MG63 (cell line): ENCODE results near the gene ZNF827. TPM values are rescaled to one million over a fixed set of nuclear protein-coding genes. Genes with fewer than 3 reads are reported as not detected.

Experiments
- DNase-seq: peaks from one replicate; pipeline ENCODE4 v3.0.0-alpha.2; 2020
- H3K27me3 ChIP-seq: fragments of 250-450 bp; sonication (Bioruptor Pico); 2 replicates; pipeline ENCODE4 v1.5.1; 2020; ENCODE audit warnings: mild to moderate bottlenecking, moderate library complexity
- H3K36me3 ChIP-seq: fragments of 250-450 bp; sonication (Bioruptor Pico); 2 replicates; pipeline ENCODE4 v1.5.1; 2020; ENCODE audit warnings: mild to moderate bottlenecking, moderate library complexity
- H3K4me3 ChIP-seq: fragments of 250-450 bp; sonication (Bioruptor Pico); 2 replicates; pipeline ENCODE4 v1.5.1; 2020; ENCODE audit warnings: mild to moderate bottlenecking, moderate library complexity
- H3K9me3 ChIP-seq: fragments of 250-450 bp; sonication (Bioruptor Pico); 2 replicates; pipeline ENCODE4 v1.5.1; 2020; ENCODE audit warnings: mild to moderate bottlenecking, moderate library complexity
- total RNA-seq: library from RNA; depleted of rRNA; stranded (reverse); fragments of >200 nt; shearing (Covaris generic); gene quantifications from 2 replicates; pipeline ENCODE4 v1.2.3, GENCODE V29; 2014; ENCODE audit warnings: low replicate concordance

Gene ZNF827
- total RNA-seq, 1 experiment from 2014 or later, result 0.86 TPM

DNA sequence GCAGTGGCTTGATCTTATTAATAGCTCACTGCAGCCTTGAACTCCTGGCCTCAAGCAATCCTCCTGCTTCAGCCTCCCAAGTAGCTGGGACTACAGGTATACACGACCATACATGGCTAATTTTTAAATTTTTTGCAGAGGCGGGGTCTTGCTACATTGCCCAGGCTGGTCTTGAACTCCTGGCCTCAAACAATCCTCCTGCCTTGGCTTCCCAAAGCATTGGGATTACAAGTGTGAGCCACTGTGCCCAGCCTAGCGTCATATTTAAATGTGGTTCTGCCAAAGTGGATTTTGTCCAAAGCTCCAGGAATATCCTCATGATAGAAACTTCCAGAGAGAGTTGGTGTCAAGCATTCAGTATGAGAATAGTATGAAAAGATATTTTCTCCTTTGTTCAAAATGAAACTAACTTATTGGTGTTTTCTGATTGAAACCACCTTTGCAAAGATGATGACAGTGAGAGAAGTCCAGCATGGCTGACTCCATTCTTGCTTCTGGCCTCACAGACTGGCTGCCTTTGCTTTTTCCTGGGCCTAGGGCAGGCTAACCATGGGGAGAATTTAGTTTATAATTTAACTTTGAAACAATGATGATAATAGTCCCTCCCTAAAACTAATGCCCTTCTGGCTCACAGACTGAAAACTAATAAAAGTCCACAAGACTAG lies 129.6 kb downstream of the ZNF827 start:
- Histone ChIP-seq H3K9me3 (peaks cover 3% of the 10 kb centered on the region), H3K4me3 (no peak overlapping the region), H3K36me3 (peaks cover 3% of the 10 kb centered on the region; the same call in 1 of the 2 replicates), H3K27me3 (no peaks in the 10 kb centered on the region)
- no peak for DNase-seq

DNA sequence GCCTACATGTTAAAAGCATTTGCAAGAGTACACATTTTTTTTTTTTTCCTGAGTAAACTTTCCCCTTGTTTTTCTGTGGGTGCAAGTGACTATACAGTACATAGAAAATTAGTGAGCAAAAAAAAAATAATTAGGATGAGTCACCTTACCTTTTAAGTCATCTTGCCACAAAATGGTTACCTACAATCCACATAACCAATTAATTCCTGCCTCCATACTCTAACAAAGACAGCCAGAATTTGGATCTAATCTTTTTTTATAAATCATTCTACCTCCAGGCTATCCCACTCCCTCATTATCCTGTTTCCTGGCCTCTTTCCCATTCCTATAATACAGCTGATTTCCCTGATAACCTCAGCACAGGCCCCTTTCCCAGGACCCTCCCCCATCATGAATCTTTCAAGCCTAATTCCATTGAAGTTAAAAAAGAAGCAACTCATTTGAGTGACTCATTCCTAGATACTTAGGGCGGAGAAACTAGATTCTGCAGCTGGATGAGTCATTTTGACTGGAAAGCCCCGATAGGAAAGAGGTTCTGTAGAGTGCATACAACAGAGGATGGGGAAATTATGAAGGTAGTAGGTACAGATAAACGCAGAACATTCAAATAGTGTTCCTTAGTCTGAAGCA lies 130.5 kb downstream of the ZNF827 start:
- Histone ChIP-seq H3K36me3 (peaks cover 3% of the 10 kb centered on the region; the same call in 1 of the 2 replicates), H3K27me3 (no peaks in the 10 kb centered on the region), H3K4me3 (no peak overlapping the region), H3K9me3 (peaks cover 3% of the 10 kb centered on the region)
- DNase-seq, result peak; percentile 46

DNA sequence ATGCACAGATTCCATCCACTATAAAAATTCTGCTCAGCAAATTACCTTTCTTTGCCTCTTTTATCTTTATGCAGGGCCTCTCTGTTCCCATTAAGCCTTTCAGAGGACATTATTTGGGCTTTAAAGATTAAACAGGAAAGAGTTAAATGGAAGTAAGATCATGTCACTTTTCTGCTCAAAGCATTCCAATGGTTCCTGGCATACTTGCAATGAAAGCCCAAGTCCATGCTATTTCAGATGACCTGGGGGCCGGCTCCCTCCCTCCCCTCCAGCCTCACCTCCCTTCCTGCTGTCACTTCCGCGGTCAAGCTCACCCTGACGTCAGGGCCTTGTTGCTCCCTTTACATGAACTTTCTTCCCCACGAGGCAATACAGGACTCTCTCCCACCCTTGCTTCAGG lies 133.1 kb downstream of the ZNF827 start:
- Histone ChIP-seq H3K36me3 (peaks cover 3% of the 10 kb centered on the region; the same call in 1 of the 2 replicates), H3K27me3 (no peaks in the 10 kb centered on the region), H3K4me3 (no peak overlapping the region), H3K9me3 (peaks cover 3% of the 10 kb centered on the region)
- no peak for DNase-seq

DNA sequence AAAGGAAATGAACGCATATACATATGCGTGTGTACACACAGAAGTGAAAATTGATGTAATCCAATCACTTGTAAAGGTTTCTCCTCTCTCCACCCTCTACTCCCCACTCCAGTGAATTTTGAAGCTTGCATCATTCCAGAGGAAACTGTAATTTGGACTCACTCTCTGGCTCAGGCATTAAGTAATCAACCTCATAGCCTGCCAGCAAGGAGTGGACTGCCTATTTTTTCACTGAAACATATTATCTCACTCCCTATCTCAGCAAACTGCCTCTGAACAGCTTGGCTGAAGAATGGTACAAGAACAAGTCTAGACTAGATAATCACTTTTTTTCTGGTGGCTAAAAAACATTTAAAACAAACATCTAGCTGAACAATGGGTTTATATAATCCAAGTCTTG lies 134.5 kb downstream of the ZNF827 start:
- peaks cover 3% of the 10 kb centered on the region; the same call in 1 of the 2 replicates for H3K9me3 ChIP-seq
- peaks cover 3% of the 10 kb centered on the region; the same call in 1 of the 2 replicates for H3K36me3 ChIP-seq
- no peak overlapping the region for H3K4me3 ChIP-seq
- no peaks in the 10 kb centered on the region for H3K27me3 ChIP-seq
- peak; percentile 55 for DNase-seq

DNA sequence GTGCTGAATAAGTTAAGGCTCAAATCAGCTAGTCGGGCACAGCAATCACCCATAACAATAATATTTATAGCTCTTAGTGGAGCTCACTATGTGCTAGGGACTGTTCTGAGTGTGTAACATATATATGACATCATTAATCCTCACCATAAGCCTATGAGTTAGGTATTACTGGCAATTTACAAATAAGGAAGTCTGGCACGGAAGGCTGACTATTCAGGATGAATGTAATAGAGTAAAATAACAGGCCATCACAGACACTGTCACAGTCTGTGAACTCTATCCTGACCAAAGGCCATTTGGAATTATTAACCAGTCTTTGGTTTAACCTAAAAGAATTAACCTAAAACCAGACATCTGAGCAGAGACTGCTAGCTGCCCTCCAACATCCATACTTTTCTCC lies 139.4 kb downstream of the ZNF827 start:
- DNase-seq, result no peak
- Histone ChIP-seq H3K4me3 (no peak overlapping the region), H3K36me3 (no peaks in the 10 kb centered on the region), H3K9me3 (no peaks in the 10 kb centered on the region), H3K27me3 (no peaks in the 10 kb centered on the region)

DNA sequence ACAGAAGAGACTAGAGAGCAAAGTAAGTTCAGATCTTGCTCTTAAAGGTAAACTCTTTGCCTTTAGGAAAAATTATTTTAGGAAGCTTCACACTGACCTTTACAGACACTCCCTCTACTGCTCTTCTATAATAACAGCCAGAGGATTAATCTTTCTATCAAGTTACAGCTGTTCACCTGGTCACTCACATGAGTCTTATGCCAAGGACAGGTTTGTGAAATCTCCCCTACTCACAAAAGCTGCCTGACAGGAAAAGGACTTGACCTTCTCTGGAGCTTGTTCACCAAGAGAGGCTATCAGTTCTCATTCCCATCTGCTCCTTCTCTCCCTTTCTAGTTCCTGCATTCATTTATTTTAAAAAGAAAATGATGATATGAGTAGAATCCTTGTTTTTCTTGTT lies 141.3 kb downstream of the ZNF827 start:
- Histone ChIP-seq H3K4me3 (no peak overlapping the region), H3K36me3 (no peaks in the 10 kb centered on the region), H3K9me3 (no peaks in the 10 kb centered on the region), H3K27me3 (no peaks in the 10 kb centered on the region)
- DNase-seq, result no peak

DNA sequence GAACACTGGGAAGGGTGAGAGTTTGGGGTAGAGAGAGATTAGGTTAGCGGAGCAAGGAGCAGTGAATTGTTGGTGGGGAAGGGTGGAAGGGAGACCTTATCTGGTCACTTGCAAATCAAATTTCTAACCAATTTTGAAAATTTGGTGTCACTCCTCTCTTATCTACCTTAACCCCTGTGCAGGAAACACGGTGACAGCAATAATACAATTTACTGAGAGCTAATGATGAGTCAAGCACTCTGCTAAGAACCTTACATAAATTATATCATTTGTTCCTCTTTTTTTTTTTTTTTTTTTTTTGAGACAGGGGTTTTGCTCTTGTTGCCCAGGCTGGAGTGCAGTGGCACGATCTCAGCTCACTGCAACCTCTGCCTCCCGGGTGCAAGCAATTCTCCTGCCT lies 142.3 kb downstream of the ZNF827 start:
- H3K27me3 ChIP-seq, result no peaks in the 10 kb centered on the region
- no peaks in the 10 kb centered on the region for H3K9me3 ChIP-seq
- no peak overlapping the region for H3K4me3 ChIP-seq

DNA sequence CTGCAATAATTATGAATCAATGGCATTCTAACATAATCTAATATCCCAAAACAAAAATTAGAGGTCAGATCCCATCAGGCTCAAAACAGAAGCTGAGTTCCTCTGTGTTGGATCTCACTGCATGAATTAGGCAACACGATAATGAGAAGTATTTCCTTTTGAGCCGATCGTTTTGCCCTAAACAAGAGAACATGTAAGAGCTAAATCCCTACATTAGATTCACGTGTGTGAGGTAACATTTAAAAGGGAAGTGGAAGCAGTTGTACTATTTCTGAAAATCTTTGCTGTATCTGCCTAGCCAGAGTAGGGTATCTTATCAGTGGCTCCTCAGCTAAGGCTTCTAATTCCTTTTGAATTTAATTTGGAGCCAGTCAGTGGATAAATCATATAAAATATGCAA lies 143.1 kb downstream of the ZNF827 start:
- no peaks in the 10 kb centered on the region for H3K27me3 ChIP-seq
- no peak overlapping the region for H3K4me3 ChIP-seq
- no peaks in the 10 kb centered on the region for H3K36me3 ChIP-seq
- no peak for DNase-seq
- no peaks in the 10 kb centered on the region for H3K9me3 ChIP-seq

More for the DNA sequence above, 142.3 kb downstream of the ZNF827 start:
- DNase-seq, result no peak
- H3K36me3 ChIP-seq, result no peaks in the 10 kb centered on the region

DNA sequence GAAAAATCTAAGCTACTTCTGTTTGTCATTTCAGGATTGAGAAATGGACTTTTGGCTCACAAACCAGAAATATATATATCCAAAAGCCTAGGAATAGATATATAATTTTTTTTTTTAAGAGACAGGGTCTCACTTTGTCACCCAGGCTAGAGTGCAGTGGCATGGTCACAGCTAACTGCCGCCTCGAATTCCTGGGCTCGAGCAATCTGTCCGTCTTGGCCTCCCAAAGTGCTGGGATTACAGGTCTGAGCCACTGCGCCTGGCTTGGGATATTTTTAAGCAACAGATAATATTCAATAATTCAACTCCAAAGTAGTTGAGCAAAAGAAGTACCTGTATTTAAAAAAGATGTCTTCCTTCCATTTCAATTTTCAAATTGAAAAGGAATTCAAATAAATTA lies 146.2 kb downstream of the ZNF827 start:
- Histone ChIP-seq H3K4me3 (no peak overlapping the region), H3K27me3 (no peaks in the 10 kb centered on the region), H3K9me3 (no peaks in the 10 kb centered on the region), H3K36me3 (no peaks in the 10 kb centered on the region)
- no peak for DNase-seq

DNA sequence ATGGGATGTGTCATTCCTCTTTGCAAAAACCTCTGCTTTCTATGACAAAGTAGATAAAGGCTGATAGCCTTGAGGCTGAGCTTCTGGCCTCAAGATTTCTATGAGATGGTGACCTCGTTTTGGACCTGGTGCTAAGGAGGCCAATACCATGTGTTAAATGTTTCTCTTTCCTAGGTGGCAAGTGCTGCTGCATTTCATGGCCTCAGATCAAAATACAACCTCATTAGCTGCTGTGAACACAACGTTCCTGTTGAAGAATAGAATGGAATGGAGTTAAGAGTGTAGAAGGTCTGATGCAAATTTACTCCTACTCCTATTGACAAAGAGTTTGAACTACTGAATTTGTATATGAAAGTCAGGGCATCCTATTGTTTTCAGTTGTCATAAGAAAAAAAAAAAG lies 146.6 kb downstream of the ZNF827 start:
- Histone ChIP-seq H3K9me3 (no peaks in the 10 kb centered on the region), H3K4me3 (no peak overlapping the region), H3K27me3 (no peaks in the 10 kb centered on the region), H3K36me3 (no peaks in the 10 kb centered on the region)
- DNase-seq, result no peak

DNA sequence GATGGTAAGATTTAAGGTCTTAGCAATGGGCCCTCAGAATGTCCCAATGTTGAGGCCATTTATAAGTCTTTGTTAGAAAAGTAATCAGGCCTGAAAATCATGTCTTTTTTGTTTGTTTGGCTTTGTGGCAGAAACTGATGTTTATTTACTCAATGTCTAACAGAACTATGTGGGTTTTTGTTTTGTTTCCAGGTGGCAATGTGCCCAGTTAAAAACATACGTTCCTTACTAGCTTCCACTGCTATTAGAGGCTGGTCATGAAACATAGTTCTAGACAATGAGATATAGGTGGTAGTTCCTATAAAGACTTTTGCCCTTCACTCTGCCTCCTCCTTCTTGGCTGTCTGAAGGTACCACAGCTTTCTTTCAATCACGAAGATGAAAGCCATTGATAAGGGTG lies 149.9 kb downstream of the ZNF827 start:
- H3K36me3 ChIP-seq, result no peaks in the 10 kb centered on the region
- H3K9me3 ChIP-seq, result no peaks in the 10 kb centered on the region
- no peak overlapping the region for H3K4me3 ChIP-seq
- H3K27me3 ChIP-seq, result no peaks in the 10 kb centered on the region
- no peak for DNase-seq

DNA sequence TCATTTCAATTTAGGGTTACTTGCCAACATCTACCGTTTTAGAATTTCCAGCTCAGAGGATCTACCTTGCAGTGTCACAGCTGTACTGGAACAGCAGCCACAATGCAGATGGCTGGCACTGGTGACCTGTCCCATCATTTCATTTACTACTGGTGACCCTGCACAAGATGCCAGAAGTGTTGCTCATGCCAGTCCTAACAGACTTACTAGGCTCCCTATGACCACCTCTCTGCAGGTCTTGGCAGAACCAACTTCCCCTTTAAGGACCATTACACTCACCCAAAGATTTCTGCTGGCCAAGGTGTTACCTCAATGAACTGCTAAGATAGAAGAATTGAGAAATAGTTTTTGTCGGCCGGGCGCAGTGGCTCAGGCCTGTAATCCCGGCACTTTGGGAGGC lies 151.8 kb downstream of the ZNF827 start:
- DNase-seq, result no peak
- no peaks in the 10 kb centered on the region for H3K36me3 ChIP-seq
- no peaks in the 10 kb centered on the region for H3K27me3 ChIP-seq
- no peaks in the 10 kb centered on the region for H3K9me3 ChIP-seq
- H3K4me3 ChIP-seq, result no peak overlapping the region

DNA sequence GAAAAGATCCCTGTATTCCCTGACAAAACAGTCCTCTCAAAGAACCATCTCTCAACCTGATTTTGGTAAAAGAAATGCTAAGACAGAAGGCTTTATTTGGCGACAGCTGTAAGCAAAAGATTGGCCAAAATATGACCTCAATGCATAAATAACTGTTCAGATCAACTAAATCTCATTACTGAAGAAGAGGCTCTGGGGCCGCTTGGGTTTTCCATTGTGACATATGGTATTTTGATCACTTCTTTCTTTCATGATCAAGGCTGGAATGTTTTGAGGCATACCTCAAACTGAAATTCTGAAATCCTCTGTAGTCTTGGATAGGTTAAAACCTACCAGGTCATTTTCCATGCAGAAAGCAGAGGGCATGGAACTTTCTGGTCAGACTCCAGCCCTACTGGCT lies 152.4 kb downstream of the ZNF827 start:
- Histone ChIP-seq H3K4me3 (no peak overlapping the region), H3K36me3 (no peaks in the 10 kb centered on the region), H3K27me3 (no peaks in the 10 kb centered on the region), H3K9me3 (no peaks in the 10 kb centered on the region)
- DNase-seq, result no peak

DNA sequence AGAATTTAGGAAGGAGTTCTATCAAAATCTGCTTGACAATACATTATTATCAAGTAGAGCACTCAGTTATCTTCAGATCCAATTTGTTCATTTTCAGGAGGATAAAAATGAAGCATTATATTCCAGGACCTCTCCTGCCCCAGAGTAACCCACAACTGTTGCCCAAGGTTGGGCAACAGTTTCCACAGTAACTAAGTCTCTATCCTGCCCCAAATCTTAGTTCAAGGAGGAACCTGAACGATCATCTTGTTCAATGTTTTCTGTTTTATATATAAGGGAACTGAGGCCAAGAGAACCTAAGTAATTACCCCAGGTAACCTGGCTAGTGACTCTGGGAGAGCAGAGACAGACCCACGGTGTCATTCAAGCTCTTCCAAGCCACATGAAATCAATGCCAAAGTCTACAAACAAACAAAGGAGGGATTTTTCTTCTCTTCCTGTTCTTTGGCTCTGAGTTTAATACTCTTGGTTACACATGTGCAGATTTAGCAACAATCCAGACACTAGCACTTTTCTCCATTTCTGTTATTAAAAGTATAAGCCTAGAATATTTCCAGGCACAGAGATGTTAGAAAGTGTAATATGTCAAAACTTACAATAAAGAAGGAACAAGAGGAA lies 153.1 kb downstream of the ZNF827 start:
- Histone ChIP-seq H3K4me3 (no peak overlapping the region), H3K9me3 (no peaks in the 10 kb centered on the region), H3K36me3 (no peaks in the 10 kb centered on the region), H3K27me3 (no peaks in the 10 kb centered on the region)
- DNase-seq, result no peak

DNA sequence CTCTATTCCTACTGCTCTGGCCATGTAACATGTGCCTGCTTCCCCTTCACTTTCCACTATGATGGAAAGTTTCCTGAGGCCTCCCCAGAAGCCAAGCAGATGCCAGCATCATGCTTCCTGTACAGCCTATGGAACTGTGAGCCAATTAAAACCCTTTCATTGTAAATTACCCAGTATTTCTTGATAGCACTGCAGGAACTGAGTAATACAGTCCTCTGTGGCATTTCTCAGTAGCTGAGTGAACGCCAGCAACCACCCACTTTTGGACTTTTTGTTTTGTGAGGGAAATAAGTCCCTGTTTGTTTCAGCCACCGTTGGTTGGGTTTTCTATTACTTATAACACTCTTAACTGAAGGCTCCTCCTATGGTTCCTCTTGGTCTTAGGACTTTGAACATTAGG lies 154.6 kb downstream of the ZNF827 start:
- Histone ChIP-seq H3K36me3 (no peaks in the 10 kb centered on the region), H3K27me3 (no peaks in the 10 kb centered on the region), H3K4me3 (no peak overlapping the region), H3K9me3 (no peaks in the 10 kb centered on the region)
- DNase-seq, result no peak

DNA sequence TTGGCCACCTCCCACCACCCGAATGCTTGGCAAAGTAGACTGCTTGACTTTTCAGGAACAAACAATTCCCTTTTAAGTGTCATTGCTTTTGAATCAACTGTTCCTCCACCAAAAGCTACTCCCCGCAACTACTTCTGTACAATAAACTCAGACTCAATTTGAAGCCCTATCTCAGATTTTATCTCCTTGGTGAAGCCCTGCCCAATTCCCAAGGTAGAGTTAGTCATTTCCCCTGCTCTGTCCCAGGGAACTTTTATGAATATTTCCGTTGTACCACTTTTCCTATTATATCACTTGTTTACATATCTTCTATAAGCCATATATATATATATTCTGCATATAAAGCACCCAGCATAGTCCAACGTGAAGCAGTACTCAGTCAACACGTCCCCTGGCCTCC lies 155.9 kb downstream of the ZNF827 start:
- no peak for DNase-seq
- Histone ChIP-seq H3K27me3 (no peaks in the 10 kb centered on the region), H3K9me3 (no peaks in the 10 kb centered on the region), H3K4me3 (no peak overlapping the region), H3K36me3 (no peaks in the 10 kb centered on the region)

DNA sequence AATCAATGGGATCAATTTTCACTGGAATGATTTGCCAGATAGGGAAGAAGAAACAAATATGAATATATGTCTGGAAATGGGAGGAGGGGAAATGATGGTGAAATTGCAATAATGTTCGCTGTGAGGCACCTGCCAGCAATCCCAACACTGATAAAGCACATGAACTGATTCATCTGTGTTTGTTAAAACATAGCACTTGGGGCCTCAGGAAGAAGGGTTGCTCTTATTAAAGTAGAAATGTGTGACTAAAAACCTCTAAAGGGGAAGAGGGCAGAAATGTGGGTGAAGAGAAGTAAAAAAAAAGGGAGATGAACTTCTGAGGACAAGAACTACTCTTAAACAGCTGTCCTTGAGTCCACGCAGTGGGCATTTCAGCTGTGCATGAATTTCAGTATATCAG lies 157.3 kb downstream of the ZNF827 start:
- DNase-seq, result no peak
- no peak overlapping the region for H3K4me3 ChIP-seq
- H3K9me3 ChIP-seq, result no peaks in the 10 kb centered on the region
- no peaks in the 10 kb centered on the region for H3K36me3 ChIP-seq
- H3K27me3 ChIP-seq, result no peaks in the 10 kb centered on the region

DNA sequence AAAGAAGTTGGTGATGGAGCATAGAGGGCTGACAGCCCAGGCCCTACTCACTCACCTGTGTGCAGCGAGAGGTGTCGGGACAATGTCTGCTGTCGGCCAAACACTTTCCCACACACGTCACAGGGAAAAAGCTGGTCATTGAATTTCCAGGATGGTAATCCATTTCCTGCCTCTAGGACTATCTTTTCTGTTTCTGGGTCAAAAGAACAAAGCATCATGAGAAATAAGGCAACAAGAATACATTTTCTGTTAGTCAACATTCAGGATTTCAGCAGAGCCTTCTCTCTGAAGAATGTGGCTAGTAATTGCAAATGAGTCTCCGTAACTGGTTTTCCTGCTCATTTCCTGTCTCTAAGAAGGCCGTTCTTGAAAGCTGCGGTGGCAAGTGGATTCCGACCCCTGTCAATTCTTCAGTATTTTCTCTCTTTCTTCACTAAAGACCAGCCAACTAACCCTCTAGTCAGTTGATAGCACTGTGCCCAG lies 159.3 kb downstream of the ZNF827 start:
- Histone ChIP-seq H3K27me3 (no peaks in the 10 kb centered on the region), H3K9me3 (no peaks in the 10 kb centered on the region), H3K36me3 (no peaks in the 10 kb centered on the region), H3K4me3 (no peak overlapping the region)
- no peak for DNase-seq
